HT-29 (cell line): ENCODE measurements around the gene ARHGAP9. TPM values are rescaled to one million over a fixed set of nuclear protein-coding genes. Genes with fewer than 3 reads are reported as not detected.
"Not testable (repeated sequence)": the region's sequence is repeated elsewhere in the genome, so short reads cannot be mapped to it uniquely, and the experiment has no call there.

Experiments used
- DNase-seq: peaks from one replicate; pipeline ENCODE4 v3.0.0-alpha.2; 2015; ENCODE audit warnings: low spot score
- total RNA-seq: library from RNA; depleted of rRNA; stranded (reverse); fragments of >200 nt; shearing (Covaris generic); gene quantifications from 2 replicates; pipeline ENCODE4 v1.2.3, GENCODE V29; 2014

ARHGAP9 gene
- total RNA-seq, 1 experiment from 2014 or later: 1.5 TPM

GRCh38 chr12:57495051-57495701, 15.5 kb upstream of the ARHGAP9 start:
- not testable (repeated sequence) for DNase-seq

GRCh38 chr12:57491393-57492280, 12.0 kb upstream of the ARHGAP9 start:
- DNase-seq: peak; percentile 14

GRCh38 chr12:57490126-57490525, 10.5 kb upstream of the ARHGAP9 start:
- no peak for DNase-seq

- DNase-seq: no peak
Observed at GRCh38 chr12:57489157-57489641, 9.5 kb upstream of the ARHGAP9 start.

GRCh38 chr12:57488402-57489156, 8.9 kb upstream of the ARHGAP9 start:
- DNase-seq: peak; percentile 11

GRCh38 chr12:57487597-57488401, 8.1 kb upstream of the ARHGAP9 start, which contains the start of gene MARS1:
Gene MARS1 (plus strand): TSS chr12:57488068. CDS start chr12:57488091, 23 bp downstream.
- peak; percentile 96 for DNase-seq

GRCh38 chr12:57487055-57487596, 7.5 kb upstream of the ARHGAP9 start:
- DNase-seq: no peak

GRCh38 chr12:57485695-57486094, 6.0 kb upstream of the ARHGAP9 start:
- no peak for DNase-seq

- DNase-seq: no peak
Observed at GRCh38 chr12:57483466-57483865, 3.8 kb upstream of the ARHGAP9 start.

GRCh38 chr12:57481671-57482070, 2.0 kb upstream of the ARHGAP9 start:
- no peak for DNase-seq

GRCh38 chr12:57479043-57479375, 657 bp downstream of the ARHGAP9 start:
- DNase-seq: no peak

GRCh38 chr12:57477710-57478681, 1.7 kb downstream of the ARHGAP9 start:
- no peak for DNase-seq

- DNase-seq: no peak
Observed at GRCh38 chr12:57476993-57477709, 2.5 kb downstream of the ARHGAP9 start.

GRCh38 chr12:57476162-57476992, 3.3 kb downstream of the ARHGAP9 start:
- DNase-seq: no peak

GRCh38 chr12:57475271-57476161, 4.2 kb downstream of the ARHGAP9 start:
- DNase-seq: no peak

- no peak for DNase-seq
Observed at GRCh38 chr12:57474862-57475261, 4.8 kb downstream of the ARHGAP9 start.

- DNase-seq: peak; percentile 83
Observed at GRCh38 chr12:57474430-57474829, 5.2 kb downstream of the ARHGAP9 start.
